ENCODE data around the gene UTF1. TPM values are rescaled to one million over a fixed set of nuclear protein-coding genes. Genes with fewer than 3 reads are reported as not detected.
"Not testable (repeated sequence)": the region's sequence is repeated elsewhere in the genome, so short reads cannot be mapped to it uniquely, and the experiment has no call there.

Gene UTF1
- total RNA-seq, 1 experiment from 2014 or later = not detected

DNA sequence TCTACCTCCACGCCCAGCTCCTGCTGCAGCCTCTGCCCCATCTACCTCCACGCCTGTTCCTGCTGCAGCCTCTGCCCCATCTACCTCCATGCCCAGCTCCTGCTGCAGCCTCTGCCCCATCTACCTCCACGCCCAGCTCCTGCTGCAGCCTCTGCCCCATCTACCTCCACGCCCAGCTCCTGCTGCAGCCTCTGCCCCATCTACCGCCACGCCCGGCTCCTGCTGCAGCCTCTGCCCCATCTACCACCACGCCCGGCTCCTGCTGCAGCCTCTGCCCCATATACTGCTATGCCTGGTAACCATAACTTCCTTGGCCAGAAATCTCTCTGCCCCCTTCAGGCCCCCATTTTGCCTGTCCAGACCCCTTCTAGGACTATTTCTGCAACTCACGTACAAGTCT, 35.0 kb downstream of the UTF1 start:
- DNase-seq (ENCODE audit: low read depth) = not testable (repeated sequence)

GRCh38 chr10:133266056-133266795, 36.2 kb downstream of the UTF1 start:
- DNase-seq (ENCODE audit: low read depth) = no peak

- DNase-seq (ENCODE audit: low read depth) = no peak
Measured at GRCh38 chr10:133267293-133267692, 37.3 kb downstream of the UTF1 start.

- no peak for DNase-seq (ENCODE audit: low read depth)
Measured at GRCh38 chr10:133267829-133268228, 37.8 kb downstream of the UTF1 start.

DNA sequence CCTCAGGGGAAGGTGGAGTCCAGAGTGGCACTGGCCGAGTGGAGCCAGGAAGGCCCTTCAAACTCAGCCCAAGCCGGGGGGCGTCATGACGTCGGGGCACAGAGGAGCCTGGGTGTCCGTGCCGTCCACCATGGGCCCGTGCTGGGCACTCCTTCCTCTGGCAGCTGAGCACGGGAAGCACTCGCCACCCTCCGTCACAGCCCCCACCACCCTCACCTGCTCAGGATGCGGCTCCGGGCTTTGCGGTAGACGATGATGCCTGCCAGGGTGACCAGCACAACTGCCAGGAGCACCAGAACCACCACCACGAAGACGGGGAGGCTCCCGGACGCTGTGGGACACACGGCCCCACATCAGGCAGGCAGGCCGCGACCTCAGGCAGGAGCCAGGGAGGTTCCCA, 38.5 kb downstream of the UTF1 start:
- DNase-seq (ENCODE audit: low read depth) = no peak

GRCh38 chr10:133269367-133269766, 39.4 kb downstream of the UTF1 start:
- DNase-seq (ENCODE audit: low read depth) = no peak

- no peak for DNase-seq (ENCODE audit: low read depth)
Measured at GRCh38 chr10:133270204-133270603, 40.2 kb downstream of the UTF1 start.

DNA sequence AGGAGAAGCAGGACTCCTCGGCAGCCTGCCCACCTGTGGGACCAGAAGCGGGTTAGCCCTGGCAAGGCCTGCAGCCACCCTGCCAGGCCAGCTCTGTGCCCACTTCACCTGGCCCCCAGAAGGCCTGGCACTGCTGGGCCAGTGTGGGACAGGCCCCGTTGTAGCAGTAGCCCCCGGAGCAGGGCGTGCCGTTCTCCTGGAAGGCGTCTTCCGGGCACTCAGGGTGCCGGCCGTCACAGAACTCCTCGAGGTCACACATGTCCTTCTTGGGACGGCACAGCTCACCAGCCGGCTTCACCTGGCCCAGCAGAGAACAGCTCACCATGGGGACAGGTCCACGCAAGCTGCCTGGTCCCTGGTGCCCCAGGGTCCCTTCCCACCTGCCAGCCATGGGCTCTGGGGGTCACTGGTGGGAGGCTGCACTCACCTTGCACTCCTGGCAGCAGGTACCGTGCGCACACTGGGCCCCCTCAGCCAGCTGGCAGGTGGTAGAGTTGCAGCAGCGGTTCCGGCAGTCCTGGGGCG, 40.8 kb downstream of the UTF1 start:
- no peak for DNase-seq (ENCODE audit: low read depth)

- no peak for DNase-seq (ENCODE audit: low read depth)
Measured at GRCh38 chr10:133271521-133272300, 41.7 kb downstream of the UTF1 start.

GRCh38 chr10:133272301-133272963, 42.4 kb downstream of the UTF1 start:
- no peak for DNase-seq (ENCODE audit: low read depth)

DNA sequence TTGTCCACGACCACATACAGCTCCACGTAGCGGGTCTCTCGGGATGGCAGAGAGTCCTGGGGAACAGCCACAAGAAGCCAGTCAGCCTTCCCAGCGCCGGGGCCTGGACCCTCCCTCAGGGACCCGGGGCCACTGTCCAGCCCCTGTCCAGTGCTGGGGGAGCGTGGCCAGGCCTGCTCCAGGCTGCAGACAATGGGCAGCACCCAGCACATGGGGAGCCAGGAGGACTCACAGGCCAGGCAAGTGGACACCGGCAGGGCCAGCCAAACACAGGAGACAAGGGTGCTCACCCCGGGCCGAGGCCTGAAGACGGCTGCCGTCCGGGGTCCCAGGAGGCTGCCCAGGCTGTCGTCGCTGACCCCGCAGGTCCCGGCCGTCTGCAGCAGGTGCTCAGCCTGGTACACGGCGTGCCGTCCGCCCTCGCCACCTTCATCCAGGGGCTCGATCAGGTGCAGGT, 43.0 kb downstream of the UTF1 start:
- DNase-seq (ENCODE audit: low read depth) = no peak

GRCh38 chr10:133273534-133274143, 43.6 kb downstream of the UTF1 start:
- no peak for DNase-seq (ENCODE audit: low read depth)

DNA sequence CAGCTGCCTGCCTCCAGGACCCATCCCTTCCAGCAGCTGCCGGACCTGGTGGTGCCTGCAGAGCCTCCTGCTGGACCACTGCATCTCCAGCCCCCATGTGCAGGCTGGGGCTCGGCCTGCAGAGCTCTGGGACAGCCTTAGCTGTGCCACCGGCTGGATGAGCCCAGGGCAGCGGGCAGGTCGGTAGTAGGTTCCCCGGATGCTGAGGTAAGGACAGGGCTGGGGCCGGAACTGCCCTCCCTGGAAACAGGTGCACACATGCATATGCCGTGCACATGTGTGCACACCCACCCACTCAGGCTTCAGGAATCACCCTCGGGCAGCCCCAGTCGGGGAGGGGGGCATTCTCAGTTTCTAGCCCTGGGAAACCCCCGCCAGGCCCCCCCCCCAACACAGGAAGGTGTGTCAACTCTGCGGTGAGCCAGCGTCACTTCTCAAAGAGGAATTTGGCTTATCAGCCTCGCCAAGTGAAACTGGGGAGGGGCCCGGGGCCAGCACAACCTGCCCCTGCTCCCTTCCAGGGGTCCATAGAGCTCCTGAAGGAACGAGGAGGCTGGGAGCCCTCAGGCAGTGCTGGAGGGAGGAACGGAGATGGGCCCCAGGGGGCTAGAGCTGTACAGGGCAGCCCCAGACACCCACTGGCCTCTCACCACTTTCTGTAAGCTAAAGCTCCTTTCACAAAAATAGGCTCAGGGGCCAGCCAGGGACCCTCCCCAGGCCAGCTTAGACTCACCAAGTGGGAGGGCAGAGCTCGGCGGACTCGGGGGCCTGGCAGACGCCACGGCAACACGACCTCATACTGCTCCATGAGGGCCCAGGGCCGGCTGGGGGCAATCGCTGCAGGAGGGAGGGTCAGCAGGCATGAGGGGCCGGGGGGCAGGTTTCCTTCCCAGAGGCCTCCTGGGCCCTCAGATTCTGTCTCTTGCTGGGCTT, 45.0 kb downstream of the UTF1 start:
- peak; percentile 68 for DNase-seq (ENCODE audit: low read depth)

DNA sequence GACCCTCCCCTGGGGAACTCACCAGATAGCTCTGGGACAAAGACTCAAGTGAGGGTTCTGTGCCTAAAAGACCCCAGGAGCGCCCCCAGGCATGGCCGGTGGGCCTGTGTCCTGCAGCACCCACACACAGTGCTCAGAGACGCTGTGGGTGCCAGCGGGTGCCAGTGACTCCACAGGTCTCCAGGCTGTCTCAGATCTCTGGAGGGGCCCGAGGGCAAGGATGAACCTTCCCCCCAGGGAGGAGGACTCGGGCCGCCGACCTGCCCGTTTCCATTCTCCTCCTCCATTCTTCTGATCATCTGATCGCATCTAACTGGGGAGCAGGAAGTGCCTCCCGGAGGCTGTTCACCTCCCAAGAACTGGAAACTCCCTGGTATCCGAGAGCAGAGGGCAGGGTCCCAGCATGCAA, 45.7 kb downstream of the UTF1 start:
- peak; percentile 44 for DNase-seq (ENCODE audit: low read depth)

DNA sequence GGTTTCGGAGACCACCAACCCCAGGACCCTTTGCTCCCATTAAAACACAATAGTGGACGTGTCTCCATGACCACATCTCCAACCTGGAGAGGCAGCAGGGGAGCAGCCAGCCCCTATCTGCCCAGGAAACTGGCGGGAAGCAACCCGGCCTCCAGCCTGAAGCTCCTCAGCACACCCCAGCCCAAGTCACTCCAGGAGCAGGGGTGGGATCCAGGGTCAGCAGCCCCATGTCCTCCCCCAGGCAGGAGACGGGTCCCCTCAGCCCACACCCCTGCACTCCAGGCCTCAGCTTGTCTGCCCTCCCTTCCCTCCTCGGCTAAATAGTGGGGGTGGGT, 46.0 kb downstream of the UTF1 start:
- DNase-seq (ENCODE audit: low read depth) = no peak

GRCh38 chr10:133276435-133277201, 46.6 kb downstream of the UTF1 start, which contains the start of gene ADAM8:
Gene ADAM8, minus strand, starts transcription at chr10:133276868. Its CDS starts 51 bp downstream, at chr10:133276817.
- DNase-seq (ENCODE audit: low read depth) = peak; percentile 39

GRCh38 chr10:133277277-133277992, 47.4 kb downstream of the UTF1 start:
- no peak for DNase-seq (ENCODE audit: low read depth)

DNA sequence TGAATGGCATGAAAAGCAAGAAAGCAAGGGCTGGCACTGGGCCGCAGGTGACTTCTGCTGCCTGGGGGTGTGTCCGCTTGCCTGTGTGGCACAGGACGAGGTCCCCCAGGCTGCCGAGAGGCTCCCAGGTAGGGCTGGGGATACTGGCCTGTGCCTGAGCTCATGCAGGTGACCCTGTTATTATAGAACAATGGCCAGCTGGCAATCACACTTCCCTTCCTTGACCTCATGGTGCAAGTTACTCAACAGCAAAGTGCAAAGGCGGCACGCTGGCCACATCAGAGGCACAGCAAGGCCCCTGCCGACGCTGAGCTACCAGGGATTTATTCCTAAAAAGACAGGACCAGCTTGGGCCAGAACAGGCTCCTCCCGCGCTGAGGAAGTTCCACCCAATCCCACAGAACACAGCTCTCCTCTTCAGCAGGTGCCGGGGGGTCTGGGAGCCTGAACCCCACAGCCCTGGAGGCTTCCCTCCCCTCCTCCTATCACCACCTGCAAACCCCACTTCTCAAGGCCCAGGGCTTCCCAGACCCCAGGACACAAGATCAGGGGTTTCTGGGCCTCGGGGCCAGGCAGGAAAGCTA, 48.1 kb downstream of the UTF1 start:
- no peak for DNase-seq (ENCODE audit: low read depth)
